Measurements from ENCODE around the gene CEP63.

CEP63 gene

GRCh38 chr3:134614955-134615354 is 129.1 kb downstream of the CEP63 start:
- ATAC-seq (ENCODE audit: low read depth) (no peak), DNase-seq (ENCODE audit: low spot score) (no peak)
- Histone ChIP-seq H3K4me3 (ENCODE audit: severe bottlenecking) (no peak overlapping the region), H3K27me3 (ENCODE audit: insufficient read depth, poor library complexity, severe bottlenecking) (no peaks in the 10 kb centered on the region), H3K4me1 (ENCODE audit: insufficient read depth, poor library complexity, severe bottlenecking) (no peaks in the 10 kb centered on the region), H3K36me3 (ENCODE audit: low read depth) (no peaks in the 10 kb centered on the region), H3K27ac (ENCODE audit: poor library complexity, severe bottlenecking) (no peak overlapping the region), H3K9me3 (ENCODE audit: severe bottlenecking) (no peaks in the 10 kb centered on the region)
- no peak for TF ChIP-seq CTCF (IDR thresholded peaks at IDR 0.05; ENCODE audit: poor library complexity, severe bottlenecking)

- Histone ChIP-seq H3K27me3 (ENCODE audit: insufficient read depth, poor library complexity, severe bottlenecking) (no peaks in the 10 kb centered on the region), H3K36me3 (ENCODE audit: low read depth) (no peaks in the 10 kb centered on the region), H3K4me3 (ENCODE audit: severe bottlenecking) (no peak overlapping the region), H3K9me3 (ENCODE audit: severe bottlenecking) (no peaks in the 10 kb centered on the region), H3K27ac (ENCODE audit: poor library complexity, severe bottlenecking) (no peak overlapping the region), H3K4me1 (ENCODE audit: insufficient read depth, poor library complexity, severe bottlenecking) (no peaks in the 10 kb centered on the region)
- TF ChIP-seq CTCF (IDR thresholded peaks at IDR 0.05; ENCODE audit: poor library complexity, severe bottlenecking): no peak
- no peak for DNase-seq (ENCODE audit: low spot score)
- no peak for ATAC-seq (ENCODE audit: low read depth)
Observed at GRCh38 chr3:134615743-134616142, 129.9 kb downstream of the CEP63 start.

GRCh38 chr3:134617608-134618477 is 132.0 kb downstream of the CEP63 start:
- H3K4me3 ChIP-seq (ENCODE audit: severe bottlenecking): no peak overlapping the region
- no peaks in the 10 kb centered on the region for H3K9me3 ChIP-seq (ENCODE audit: severe bottlenecking)
- DNase-seq (ENCODE audit: low spot score): no peak
- H3K27ac ChIP-seq (ENCODE audit: poor library complexity, severe bottlenecking): no peak overlapping the region
- H3K4me1 ChIP-seq (ENCODE audit: insufficient read depth, poor library complexity, severe bottlenecking): no peaks in the 10 kb centered on the region
- no peaks in the 10 kb centered on the region for H3K36me3 ChIP-seq (ENCODE audit: low read depth)
- no peaks in the 10 kb centered on the region for H3K27me3 ChIP-seq (ENCODE audit: insufficient read depth, poor library complexity, severe bottlenecking)
- TF ChIP-seq CTCF (IDR thresholded peaks at IDR 0.05; ENCODE audit: poor library complexity, severe bottlenecking): no peak
- ATAC-seq (ENCODE audit: low read depth): no peak

- Histone ChIP-seq H3K36me3 (ENCODE audit: low read depth) (no peaks in the 10 kb centered on the region), H3K9me3 (ENCODE audit: severe bottlenecking) (no peaks in the 10 kb centered on the region), H3K27me3 (ENCODE audit: insufficient read depth, poor library complexity, severe bottlenecking) (no peaks in the 10 kb centered on the region), H3K4me3 (ENCODE audit: severe bottlenecking) (no peak overlapping the region), H3K27ac (ENCODE audit: poor library complexity, severe bottlenecking) (no peak overlapping the region), H3K4me1 (ENCODE audit: insufficient read depth, poor library complexity, severe bottlenecking) (no peaks in the 10 kb centered on the region)
- TF ChIP-seq CTCF (IDR thresholded peaks at IDR 0.05; ENCODE audit: poor library complexity, severe bottlenecking): no peak
- DNase-seq (ENCODE audit: low spot score) (no peak), ATAC-seq (ENCODE audit: low read depth) (no peak)
Observed at GRCh38 chr3:134618478-134619300, 132.8 kb downstream of the CEP63 start.

Measured in RWPE2 (cell line).